ENCODE measurements around the gene CHKA. TPM values are rescaled to one million over a fixed set of nuclear protein-coding genes. Genes with fewer than 3 reads are reported as not detected.
A peak's percentile ranks its signal among the peaks of the same experiment; 100 is the strongest.

CHKA gene
- total RNA-seq, 1 experiment from 2014 or later = 63.0 TPM

GRCh38 chr11:68142441-68143309 lies 21.5 kb upstream of the CHKA start:
- Histone ChIP-seq H3K9ac (ENCODE audit: extremely low read depth, insufficient read length, low read length) (no peak overlapping the region), H3K27me3 (ENCODE audit: insufficient read depth, low read length) (no peaks in the 10 kb centered on the region), H2AK5ac (ENCODE audit: insufficient read length, low read length) (no peak overlapping the region), H2BK15ac (ENCODE audit: low read depth, low read length) (no peak overlapping the region), H2BK20ac (ENCODE audit: low read depth, low read length, poor library complexity, severe bottlenecking) (no peak overlapping the region), H2AFZ (ENCODE audit: low read length) (no peak overlapping the region), H3K18ac (ENCODE audit: insufficient read length, low read depth, low read length) (no peak overlapping the region), H2BK5ac (ENCODE audit: insufficient read length, low read length) (no peak overlapping the region), H4K91ac (ENCODE audit: insufficient read length, low read depth, low read length) (no peak overlapping the region), H3K14ac (ENCODE audit: insufficient read depth, low read length) (no peak overlapping the region), H3K79me1 (ENCODE audit: insufficient read depth, low read depth, low read length, poor library complexity, severe bottlenecking) (no peaks in the 10 kb centered on the region), H3K23ac (ENCODE audit: insufficient read length, low read depth, low read length) (no peak overlapping the region), H2BK120ac (ENCODE audit: low read depth, low read length, poor library complexity, severe bottlenecking) (no peak overlapping the region), H2BK12ac (ENCODE audit: insufficient read length, low read depth, low read length) (no peak overlapping the region), H3K56ac (ENCODE audit: insufficient read length, low read depth, low read length) (no peak overlapping the region), H3K9me3 (ENCODE audit: control insufficient read depth, low read depth, low read length) (no peaks in the 10 kb centered on the region), H3K27ac (ENCODE audit: insufficient read length, low read depth, low read length) (no peak overlapping the region), H4K8ac (replicated peaks; ENCODE audit: insufficient read length, low read depth, low read length) (no peak overlapping the region), H3K4me1 (ENCODE audit: insufficient read depth, low read length) (no peaks in the 10 kb centered on the region), H4K20me1 (ENCODE audit: control insufficient read depth, insufficient read depth, insufficient read length) (no peaks in the 10 kb centered on the region), H4K5ac (ENCODE audit: insufficient read length, low read depth, low read length) (no peak overlapping the region), H3K4ac (ENCODE audit: low read depth, low read length) (no peak overlapping the region), H3T11ph (ENCODE audit: low read length) (no peak overlapping the region), H3K79me2 (ENCODE audit: insufficient read depth, low read length) (no peaks in the 10 kb centered on the region), H3K23me2 (ENCODE audit: insufficient read length, low read depth, low read length, poor library complexity, severe bottlenecking) (no peaks in the 10 kb centered on the region), H3K4me2 (ENCODE audit: insufficient read depth, insufficient read length, low read length) (no peak overlapping the region)
- Mint-ChIP-seq H3K9me3 (no peaks in the 10 kb centered on the region), H3K27ac (peak overlapping the region in 1 of 3 experiments; percentile 72; a peak in 1 of 7 replicates), H3K4me3 (no peak overlapping the region), H3K27me3 (ENCODE audit: low read depth) (no peaks in the 10 kb centered on the region), H3K36me3 (ENCODE audit: insufficient read depth in 1 of 3, low read depth in 3 of 3) (no peaks in the 10 kb centered on the region), H3K4me1 (peaks cover 0 to 3% of the 10 kb centered on the region in 2 experiments; a peak in 2 of 4 replicates)
- whole genome bisulfite sequencing (ENCODE audit: extremely low coverage, insufficient read length, low lambda C conversion rate) = no CpG with 5 or more reads among the region's 16 CpGs
- TF ChIP-seq CTCF (conservative IDR thresholded peaks at IDR 0.05) = no peak
- no peak for DNase-seq

All from H9 (cell line).